ENCODE data around the gene PEX10.

- TF ChIP-seq CTCF (IDR thresholded peaks at IDR 0.05; ENCODE audit: borderline replicate concordance, extremely low read depth, low read length, poor library complexity, severe bottlenecking) (no peak), EZH2 (IDR thresholded peaks at IDR 0.05; ENCODE audit: borderline replicate concordance, low read depth, low read length, severe bottlenecking) (no peak)
These were observed 32.5 kb downstream of the PEX10 start for GRCh38 chr1:2379733-2380404.

Data from DND-41 (cell line).